Measurements from ENCODE around the gene TERT.
"Not testable (repeated sequence)": the region's sequence is repeated elsewhere in the genome, so short reads cannot be mapped to it uniquely, and the experiment has no call there.

TERT gene

GRCh38 chr5:1333986-1334385 lies 39.1 kb upstream of the TERT start:
- Histone ChIP-seq H3K27ac (ENCODE audit: low read depth, low read length) (no peak overlapping the region), H4K20me1 (ENCODE audit: low read depth, low read length) (peaks cover 9% of the 10 kb centered on the region; the same call in 1 of the 2 replicates), H3K79me2 (ENCODE audit: insufficient read depth, low read length) (peaks cover 79% of the 10 kb centered on the region), H2AFZ (ENCODE audit: low read depth, low read length, severe bottlenecking) (no peak overlapping the region), H3K9me3 (ENCODE audit: insufficient read depth, low read length) (no peaks in the 10 kb centered on the region), H3K4me2 (ENCODE audit: low read depth, low read length, poor library complexity, severe bottlenecking) (no peak overlapping the region), H3K4me3 (ENCODE audit: insufficient read depth, low read length, poor library complexity, severe bottlenecking) (no peak overlapping the region), H3F3A (ENCODE audit: insufficient read depth) (peaks cover 16% of the 10 kb centered on the region), H3K36me3 (ENCODE audit: low read length) (peaks cover 14% of the 10 kb centered on the region; the same call in 1 of the 2 replicates), H3K9me2 (replicated peaks; ENCODE audit: insufficient read depth, low read length) (no peaks in the 10 kb centered on the region), H3K27me3 (ENCODE audit: low read length) (no peaks in the 10 kb centered on the region), H3K9ac (ENCODE audit: low read length) (no peak overlapping the region)
- no peak for TF ChIP-seq EZH2phosphoT487 (conservative IDR thresholded peaks at IDR 0.05; ENCODE audit: low read length)
- TF ChIP-seq CTCF (IDR thresholded peaks at IDR 0.05; ENCODE audit: insufficient read depth, low read length, poor library complexity, severe bottlenecking): no peak

- H3K9me2 ChIP-seq (replicated peaks; ENCODE audit: insufficient read depth, low read length); H3K4me3 ChIP-seq (ENCODE audit: insufficient read depth, low read length, poor library complexity, severe bottlenecking); H3K9me3 ChIP-seq (ENCODE audit: insufficient read depth, low read length); H3K9ac ChIP-seq (ENCODE audit: low read length); H3K4me2 ChIP-seq (ENCODE audit: low read depth, low read length, poor library complexity, severe bottlenecking); H3K27ac ChIP-seq (ENCODE audit: low read depth, low read length); H2AFZ ChIP-seq (ENCODE audit: low read depth, low read length, severe bottlenecking); H3K27me3 ChIP-seq (ENCODE audit: low read length): not testable (repeated sequence)
- Histone ChIP-seq H4K20me1 (ENCODE audit: low read depth, low read length) (peaks cover 15% of the 10 kb centered on the region; the same call in 1 of the 2 replicates), H3K36me3 (ENCODE audit: low read length) (peaks cover 14% of the 10 kb centered on the region; the same call in 1 of the 2 replicates), H3F3A (ENCODE audit: insufficient read depth) (peaks cover 16% of the 10 kb centered on the region), H3K79me2 (ENCODE audit: insufficient read depth, low read length) (peaks cover 84% of the 10 kb centered on the region)
These were observed 38.4 kb upstream of the TERT start for GRCh38 chr5:1333286-1333685.

DNA sequence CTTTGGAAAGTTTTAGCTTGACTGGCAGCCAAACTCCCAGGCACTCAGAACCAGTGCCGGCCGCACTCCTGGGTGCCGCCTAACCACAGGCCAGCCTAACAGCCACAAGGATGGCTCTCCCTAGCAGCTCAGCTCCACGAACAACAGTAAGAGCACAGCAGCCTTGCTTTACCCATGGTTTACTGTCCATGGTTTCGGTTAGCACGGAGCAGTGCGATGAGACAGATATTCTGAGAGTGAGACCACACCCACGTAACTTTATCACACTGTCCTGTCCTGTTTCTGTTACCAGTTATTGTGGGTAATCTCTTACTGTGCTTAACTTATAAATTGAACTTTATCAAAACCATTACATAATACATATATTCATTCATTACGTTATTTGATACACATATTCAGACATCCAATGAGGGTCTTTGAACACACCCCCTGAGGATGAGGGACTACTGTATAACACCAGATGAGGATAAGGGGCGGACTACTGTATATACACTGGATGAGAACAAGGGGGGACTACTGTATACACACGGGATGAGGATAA lies 37.7 kb upstream of the TERT start:
- H3K27me3 ChIP-seq (ENCODE audit: low read length): no peaks in the 10 kb centered on the region
- no peak overlapping the region for H3K4me2 ChIP-seq (ENCODE audit: low read depth, low read length, poor library complexity, severe bottlenecking)
- peaks cover 79% of the 10 kb centered on the region for H3K79me2 ChIP-seq (ENCODE audit: insufficient read depth, low read length)
- H3K4me3 ChIP-seq (ENCODE audit: insufficient read depth, low read length, poor library complexity, severe bottlenecking): no peak overlapping the region
- no peaks in the 10 kb centered on the region for H3K9me3 ChIP-seq (ENCODE audit: insufficient read depth, low read length)
- H3K36me3 ChIP-seq (ENCODE audit: low read length): peaks cover 14% of the 10 kb centered on the region; the same call in 1 of the 2 replicates
- H3K27ac ChIP-seq (ENCODE audit: low read depth, low read length): no peak overlapping the region
- no peaks in the 10 kb centered on the region for H3K9me2 ChIP-seq (replicated peaks; ENCODE audit: insufficient read depth, low read length)
- H3K9ac ChIP-seq (ENCODE audit: low read length): no peak overlapping the region
- no peak overlapping the region for H2AFZ ChIP-seq (ENCODE audit: low read depth, low read length, severe bottlenecking)
- no peak for TF ChIP-seq EZH2phosphoT487 (conservative IDR thresholded peaks at IDR 0.05; ENCODE audit: low read length)
- TF ChIP-seq CTCF (IDR thresholded peaks at IDR 0.05; ENCODE audit: insufficient read depth, low read length, poor library complexity, severe bottlenecking): no peak
- peaks cover 15% of the 10 kb centered on the region; the same call in 1 of the 2 replicates for H4K20me1 ChIP-seq (ENCODE audit: low read depth, low read length)
- H3F3A ChIP-seq (ENCODE audit: insufficient read depth): peaks cover 16% of the 10 kb centered on the region

DNA sequence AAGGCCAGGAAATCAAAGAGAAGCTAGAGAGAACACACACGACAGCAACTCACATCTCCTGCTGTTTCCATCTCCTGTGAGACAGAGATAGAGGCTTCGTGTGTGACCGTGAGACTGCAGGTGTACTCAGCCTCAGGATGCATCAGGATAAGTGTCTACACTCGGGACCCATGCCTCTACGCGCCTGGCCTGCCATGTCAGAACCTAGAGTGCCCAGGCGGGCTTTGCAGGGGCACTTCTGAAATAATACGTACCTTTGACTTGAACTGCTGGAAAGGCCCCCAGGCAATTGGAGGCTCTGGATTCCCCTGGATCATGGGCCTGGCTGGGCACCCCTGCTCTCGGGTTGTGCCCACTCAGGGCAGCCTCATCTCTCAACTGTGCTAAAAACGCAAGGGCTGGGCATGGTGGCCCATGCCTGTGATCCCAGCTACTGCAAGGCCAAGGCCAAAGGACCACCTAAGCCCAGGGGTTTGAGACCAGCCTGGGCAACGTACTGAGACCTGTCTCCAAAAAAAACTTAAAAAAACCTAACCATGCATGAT lies 37.1 kb upstream of the TERT start:
- Histone ChIP-seq H4K20me1 (ENCODE audit: low read depth, low read length) (peaks cover 15% of the 10 kb centered on the region; the same call in 1 of the 2 replicates), H3K9me3 (ENCODE audit: insufficient read depth, low read length) (no peaks in the 10 kb centered on the region), H3K4me3 (ENCODE audit: insufficient read depth, low read length, poor library complexity, severe bottlenecking) (no peak overlapping the region), H3K27me3 (ENCODE audit: low read length) (no peaks in the 10 kb centered on the region), H3F3A (ENCODE audit: insufficient read depth) (peaks cover 12% of the 10 kb centered on the region), H3K4me2 (ENCODE audit: low read depth, low read length, poor library complexity, severe bottlenecking) (no peak overlapping the region), H3K79me2 (ENCODE audit: insufficient read depth, low read length) (peaks cover 73% of the 10 kb centered on the region), H3K9me2 (replicated peaks; ENCODE audit: insufficient read depth, low read length) (no peaks in the 10 kb centered on the region), H3K9ac (ENCODE audit: low read length) (no peak overlapping the region), H3K36me3 (ENCODE audit: low read length) (peaks cover 11% of the 10 kb centered on the region; the same call in 1 of the 2 replicates), H2AFZ (ENCODE audit: low read depth, low read length, severe bottlenecking) (no peak overlapping the region), H3K27ac (ENCODE audit: low read depth, low read length) (no peak overlapping the region)
- no peak for TF ChIP-seq CTCF (IDR thresholded peaks at IDR 0.05; ENCODE audit: insufficient read depth, low read length, poor library complexity, severe bottlenecking)
- no peak for TF ChIP-seq EZH2phosphoT487 (conservative IDR thresholded peaks at IDR 0.05; ENCODE audit: low read length)
